Suprapubic skin (tissue), 4 donors: ENCODE measurements around the gene ELMOD1.

Source experiments
- EP300 ChIP-seq: sonication (generic); formaldehyde crosslinking; IDR thresholded peaks from one replicate; pipeline ENCODE4 v1.6.1; 2017; ENCODE audit warnings: antibody characterized with exemption
- POLR2A ChIP-seq, 2 donors: fragments of 450-650 bp; IDR thresholded peaks; one replicate each; pipeline ENCODE4 v1.6.1; 2017; ENCODE audit warnings: antibody characterized with exemption in 2 of 2, mild to moderate bottlenecking in 2 of 2, moderate library complexity in 2 of 2
- POLR2AphosphoS5 ChIP-seq, 3 donors: sonication (generic); formaldehyde crosslinking; IDR thresholded peaks; one replicate each; pipeline ENCODE4 v1.6.1; 2017; ENCODE audit warnings: antibody characterized with exemption in 3 of 3
- TF ChIP-seq, protein P1 (sequence below), 2 donors: fragments of 200-600 bp in 1 of 2; fragments of 450-650 bp in 1 of 2; sonication (generic) in 1 of 2; IDR thresholded peaks; one replicate each; pipeline ENCODE4 v1.5.1; 2016 to 2019; ENCODE audit warnings: antibody characterized with exemption in 2 of 2, mild to moderate bottlenecking in 1 of 2, moderate library complexity in 1 of 2

DNA sequence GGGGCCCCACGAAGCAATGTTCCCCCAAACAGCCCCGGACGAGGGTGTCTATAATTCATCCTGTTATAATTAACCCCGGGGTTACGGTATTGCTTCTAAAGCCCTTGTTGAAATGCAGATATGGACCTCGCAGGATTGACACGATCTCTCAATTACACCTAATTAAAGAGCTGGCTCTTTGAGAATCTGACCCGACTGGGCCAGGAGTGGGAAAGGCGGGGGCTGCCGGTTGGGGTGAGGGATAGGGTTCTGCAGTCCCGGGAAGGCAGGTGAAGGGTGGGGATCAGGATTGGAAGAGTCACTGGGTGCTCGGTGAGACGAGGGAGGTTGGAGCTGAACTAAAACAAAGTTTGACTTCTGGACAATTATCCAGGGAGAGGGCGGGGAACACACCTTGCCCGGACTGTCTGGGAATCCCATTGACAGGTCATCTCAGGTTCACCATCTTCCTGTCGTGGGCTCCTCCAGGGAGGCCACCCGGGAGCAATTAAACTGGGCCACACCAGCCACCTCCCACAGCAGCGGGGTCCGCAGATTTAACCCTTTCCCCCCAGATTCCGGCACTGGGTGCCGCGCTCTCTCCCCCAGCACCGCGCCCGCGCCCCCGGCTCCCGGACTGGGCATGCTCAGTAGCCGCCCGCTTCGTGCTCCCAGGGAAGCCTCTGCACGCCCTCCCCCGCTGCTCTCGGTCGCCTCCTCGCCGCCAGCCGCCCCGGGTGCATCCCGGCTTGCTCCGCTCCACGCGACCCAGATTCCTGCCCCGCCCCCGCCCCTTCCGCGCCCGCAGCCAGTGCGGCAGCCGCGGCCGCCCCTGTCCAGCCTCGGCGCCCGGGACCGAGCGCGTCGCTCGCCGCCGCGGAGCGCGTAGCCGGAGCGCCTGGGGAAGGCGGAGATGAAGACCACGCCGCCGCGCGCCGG lies at the start of gene ELMOD1:
- no peak for TF ChIP-seq POLR2AphosphoS5 (IDR thresholded peaks at IDR 0.05)
- TF ChIP-seq, protein P1, sequence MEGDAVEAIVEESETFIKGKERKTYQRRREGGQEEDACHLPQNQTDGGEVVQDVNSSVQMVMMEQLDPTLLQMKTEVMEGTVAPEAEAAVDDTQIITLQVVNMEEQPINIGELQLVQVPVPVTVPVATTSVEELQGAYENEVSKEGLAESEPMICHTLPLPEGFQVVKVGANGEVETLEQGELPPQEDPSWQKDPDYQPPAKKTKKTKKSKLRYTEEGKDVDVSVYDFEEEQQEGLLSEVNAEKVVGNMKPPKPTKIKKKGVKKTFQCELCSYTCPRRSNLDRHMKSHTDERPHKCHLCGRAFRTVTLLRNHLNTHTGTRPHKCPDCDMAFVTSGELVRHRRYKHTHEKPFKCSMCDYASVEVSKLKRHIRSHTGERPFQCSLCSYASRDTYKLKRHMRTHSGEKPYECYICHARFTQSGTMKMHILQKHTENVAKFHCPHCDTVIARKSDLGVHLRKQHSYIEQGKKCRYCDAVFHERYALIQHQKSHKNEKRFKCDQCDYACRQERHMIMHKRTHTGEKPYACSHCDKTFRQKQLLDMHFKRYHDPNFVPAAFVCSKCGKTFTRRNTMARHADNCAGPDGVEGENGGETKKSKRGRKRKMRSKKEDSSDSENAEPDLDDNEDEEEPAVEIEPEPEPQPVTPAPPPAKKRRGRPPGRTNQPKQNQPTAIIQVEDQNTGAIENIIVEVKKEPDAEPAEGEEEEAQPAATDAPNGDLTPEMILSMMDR (IDR thresholded peaks at IDR 0.05) = peak in 1 of 2 donors; percentile 20
- no peak for TF ChIP-seq POLR2A (IDR thresholded peaks at IDR 0.05)
- TF ChIP-seq EP300 = no peak
